Hepatocyte (in vitro differentiated cells): ENCODE results near the gene PGLYRP1. TPM values are rescaled to one million over a fixed set of nuclear protein-coding genes. Genes with fewer than 3 reads are reported as not detected.
A peak's percentile ranks its signal among the peaks of the same experiment; 100 is the strongest.

Experiments
- DNase-seq: peaks from one replicate; pipeline ENCODE4 v3.0.0-alpha.2; 2016; ENCODE audit warnings: low spot score
- H2AFZ ChIP-seq: fragments of 200-600 bp; sonication (generic); 2 replicates; pipeline ENCODE4 v1.6.0; 2016; ENCODE audit warnings: antibody characterized with exemption, mild to moderate bottlenecking
- H3K27ac ChIP-seq: fragments of 200-600 bp; sonication (generic); 2 replicates; pipeline ENCODE4 v1.5.1; 2016; ENCODE audit warnings: mild to moderate bottlenecking
- H3K27me3 ChIP-seq: fragments of 200-600 bp; sonication (generic); 2 replicates; pipeline ENCODE4 v1.6.1; 2016
- H3K36me3 ChIP-seq: fragments of 200-600 bp; sonication (generic); replicated peaks from 2 replicates; pipeline ENCODE4 v1.5.1; 2016; ENCODE audit warnings: low read depth; ENCODE audit not compliant: insufficient read depth
- H3K4me1 ChIP-seq: fragments of 200-600 bp; sonication (generic); 2 replicates; pipeline ENCODE4 v1.5.1; 2016; ENCODE audit warnings: mild to moderate bottlenecking, moderate library complexity; ENCODE audit not compliant: insufficient read depth
- H3K4me2 ChIP-seq: fragments of 200-600 bp; sonication (generic); 2 replicates; pipeline ENCODE4 v1.6.0; 2016
- H3K4me3 ChIP-seq: fragments of 200-600 bp; sonication (generic); 2 replicates; pipeline ENCODE4 v1.5.1; 2016; ENCODE audit warnings: mild to moderate bottlenecking
- H3K79me2 ChIP-seq: fragments of 200-600 bp; sonication (generic); 2 replicates; pipeline ENCODE4 v1.6.0; 2017; ENCODE audit warnings: mild to moderate bottlenecking
- H3K9me2 ChIP-seq: fragments of 200-600 bp; sonication (generic); replicated peaks from 2 replicates; pipeline ENCODE4 v1.6.0; 2017; ENCODE audit warnings: mild to moderate bottlenecking; ENCODE audit not compliant: insufficient read depth
- H3K9me3 ChIP-seq: fragments of 200-600 bp; sonication (generic); 2 replicates; pipeline ENCODE4 v1.5.1; 2016; ENCODE audit warnings: low read depth, mild to moderate bottlenecking
- H4K20me1 ChIP-seq: fragments of 200-600 bp; sonication (generic); 2 replicates; pipeline ENCODE4 v1.6.0; 2016; ENCODE audit warnings: mild to moderate bottlenecking; ENCODE audit not compliant: insufficient read depth, poor library complexity, severe bottlenecking
- EZH2 ChIP-seq: fragments of 200-600 bp; sonication (generic); IDR thresholded peaks from 2 replicates; pipeline ENCODE4 v1.6.1; 2016; ENCODE audit warnings: antibody characterized with exemption, mild to moderate bottlenecking, borderline replicate concordance
- EZH2phosphoT487 ChIP-seq: fragments of 200-600 bp; sonication (generic); IDR thresholded peaks from one replicate; pipeline ENCODE4 v1.6.1; 2018; ENCODE audit warnings: antibody characterized with exemption, mild to moderate bottlenecking, low read depth, moderate library complexity; ENCODE audit not compliant: unreplicated experiment, severe bottlenecking
- WGBS: methylation state at CpG from one replicate; pipeline ENCODE4 v1.1.6; 2016; ENCODE audit warnings: low lambda C conversion rate; ENCODE audit errors: missing lambda C conversion rate; 5-methylcytosine and 5-hydroxymethylcytosine counted together
- polyA plus RNA-seq: library from polyadenylated mRNA; unstranded; fragments of >200 nt; fragmentation: Nextera tagmentation; extraction: Ambion mirVana; gene quantifications from 2 replicates; pipeline ENCODE4 v1.2.1, GENCODE V29; 2016
- total RNA-seq: library from RNA; depleted of rRNA; stranded (reverse); fragments of >200 nt; gene quantifications from 2 replicates; pipeline ENCODE4 v1.2.3, GENCODE V29; 2014
- TF ChIP-seq, protein P1 (sequence below): fragments of 200-600 bp; sonication (generic); IDR thresholded peaks from 2 replicates; pipeline ENCODE4 v1.5.1; 2016; ENCODE audit warnings: antibody characterized with exemption, mild to moderate bottlenecking; ENCODE audit not compliant: poor library complexity

Gene PGLYRP1
- total and polyA plus RNA-seq, 2 experiments from 2014 or later: not detected

DNA sequence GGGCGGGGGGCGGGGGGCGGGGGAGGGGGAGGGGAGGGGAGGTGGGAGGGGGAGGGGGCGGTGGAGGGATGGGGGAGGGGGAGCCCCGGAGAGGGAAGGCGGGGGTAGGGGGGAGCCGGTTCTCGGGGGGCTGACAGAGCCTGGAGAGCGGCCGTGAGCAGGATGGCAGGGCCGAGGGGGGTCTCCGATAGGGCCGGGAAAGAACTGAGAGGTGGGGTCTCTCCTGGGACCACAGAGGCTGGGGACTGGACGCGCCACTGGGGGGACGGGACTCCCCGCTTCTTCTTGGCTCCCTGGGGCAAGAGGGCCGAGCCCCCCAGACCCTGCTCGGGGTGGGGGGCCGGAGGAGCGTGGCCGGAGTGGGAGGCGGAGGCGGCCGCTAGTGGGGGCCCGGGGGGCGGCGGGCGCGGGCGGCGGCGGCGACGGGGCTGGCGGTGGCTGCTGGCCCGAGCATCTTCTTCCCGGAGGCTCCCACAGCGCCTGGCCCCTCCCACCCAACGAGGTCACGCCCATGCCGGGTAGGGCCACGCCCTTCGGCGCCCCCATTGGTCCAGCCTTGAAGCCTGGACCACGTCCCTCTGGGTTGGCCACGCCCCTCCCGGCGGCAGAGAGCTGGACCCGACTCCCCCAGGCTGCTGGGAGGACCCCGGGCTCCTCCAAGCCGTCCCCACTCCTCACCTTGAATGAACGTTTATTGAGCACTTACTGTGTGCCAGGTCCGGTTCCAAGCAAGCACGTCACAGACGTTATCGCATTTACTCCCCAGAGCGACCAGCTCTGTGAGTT is 49.1 kb downstream of the PGLYRP1 start, which contains the start of gene NOVA2:
Gene NOVA2 (minus strand): TSS at position 313 of the 786 bp plus-strand sequence. CDS start 514 bp downstream, outside the sequence.
- Histone ChIP-seq H3K4me2 (peak within 1 kb of the TSS; percentile 80), H3K4me3 (no peak within 1 kb of the TSS), H3K9me3 (no peaks in the 10 kb centered on the region), H3K79me2 (no peaks in the 10 kb centered on the region), H3K27ac (no peak within 1 kb of the TSS), H3K27me3 (peaks cover 47% of the 10 kb centered on the region), H4K20me1 (no peaks in the 10 kb centered on the region), H3K36me3 (no peaks in the 10 kb centered on the region), H3K9me2 (no peaks in the 10 kb centered on the region), H2AFZ (no peak within 1 kb of the TSS), H3K4me1 (no peaks in the 10 kb centered on the region)
- WGBS: 26% methylated on average over 8 of the region's 58 CpGs
- DNase-seq: peak; percentile 70
- TF ChIP-seq EZH2phosphoT487 (no peak), EZH2 (peak; percentile 55)

DNA sequence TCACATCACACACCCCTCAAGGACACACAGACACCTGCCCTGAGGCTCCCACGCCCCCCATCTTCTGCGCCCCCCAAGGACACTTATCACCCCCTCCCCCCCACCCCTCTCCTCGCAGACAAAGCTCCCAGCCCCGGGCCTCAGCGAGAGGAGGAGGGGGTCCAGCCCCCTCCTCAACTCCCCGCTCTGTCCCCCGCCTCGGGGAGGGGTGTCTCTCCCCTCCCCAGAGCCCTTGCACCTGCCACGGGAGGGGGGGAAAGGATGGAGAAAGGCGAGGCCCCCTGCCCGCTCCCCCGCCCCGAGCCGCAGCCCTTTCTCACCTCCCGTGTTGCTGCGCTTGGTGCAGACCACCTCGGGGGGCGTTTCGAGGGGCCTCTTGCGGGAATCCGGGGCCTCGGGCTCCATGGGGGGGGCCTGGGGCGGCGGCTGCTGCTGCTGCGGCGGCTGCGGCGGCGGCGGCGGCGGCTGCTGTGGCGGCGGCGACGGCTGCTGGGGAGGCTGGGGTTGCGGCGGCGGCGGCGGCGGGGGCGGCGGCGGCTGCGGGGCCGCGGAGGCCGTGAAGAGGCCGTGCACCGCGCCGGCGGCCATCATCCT is 49.8 kb downstream of the PGLYRP1 start:
- peaks cover 49% of the 10 kb centered on the region for H3K27me3 ChIP-seq
- peak overlapping the region; percentile 68 for H3K4me2 ChIP-seq
- no peak overlapping the region for H3K4me3 ChIP-seq
- H3K79me2 ChIP-seq: no peaks in the 10 kb centered on the region
- no peaks in the 10 kb centered on the region for H3K4me1 ChIP-seq
- H3K9me3 ChIP-seq: no peaks in the 10 kb centered on the region
- H3K36me3 ChIP-seq: no peaks in the 10 kb centered on the region
- H2AFZ ChIP-seq: no peak overlapping the region
- WGBS: no CpG with 5 or more reads among the region's 54 CpGs
- peak; percentile 13 for DNase-seq
- no peak overlapping the region for H3K27ac ChIP-seq
- no peaks in the 10 kb centered on the region for H3K9me2 ChIP-seq
- TF ChIP-seq EZH2phosphoT487 (no peak), EZH2 (no peak)
- TF ChIP-seq, protein P1, sequence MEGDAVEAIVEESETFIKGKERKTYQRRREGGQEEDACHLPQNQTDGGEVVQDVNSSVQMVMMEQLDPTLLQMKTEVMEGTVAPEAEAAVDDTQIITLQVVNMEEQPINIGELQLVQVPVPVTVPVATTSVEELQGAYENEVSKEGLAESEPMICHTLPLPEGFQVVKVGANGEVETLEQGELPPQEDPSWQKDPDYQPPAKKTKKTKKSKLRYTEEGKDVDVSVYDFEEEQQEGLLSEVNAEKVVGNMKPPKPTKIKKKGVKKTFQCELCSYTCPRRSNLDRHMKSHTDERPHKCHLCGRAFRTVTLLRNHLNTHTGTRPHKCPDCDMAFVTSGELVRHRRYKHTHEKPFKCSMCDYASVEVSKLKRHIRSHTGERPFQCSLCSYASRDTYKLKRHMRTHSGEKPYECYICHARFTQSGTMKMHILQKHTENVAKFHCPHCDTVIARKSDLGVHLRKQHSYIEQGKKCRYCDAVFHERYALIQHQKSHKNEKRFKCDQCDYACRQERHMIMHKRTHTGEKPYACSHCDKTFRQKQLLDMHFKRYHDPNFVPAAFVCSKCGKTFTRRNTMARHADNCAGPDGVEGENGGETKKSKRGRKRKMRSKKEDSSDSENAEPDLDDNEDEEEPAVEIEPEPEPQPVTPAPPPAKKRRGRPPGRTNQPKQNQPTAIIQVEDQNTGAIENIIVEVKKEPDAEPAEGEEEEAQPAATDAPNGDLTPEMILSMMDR: no peak
- no peaks in the 10 kb centered on the region for H4K20me1 ChIP-seq

- H2AFZ ChIP-seq: no peak overlapping the region
- DNase-seq: no peak
- no peaks in the 10 kb centered on the region for H4K20me1 ChIP-seq
- no peaks in the 10 kb centered on the region for H3K4me1 ChIP-seq
- H3K9me2 ChIP-seq: no peaks in the 10 kb centered on the region
- TF ChIP-seq EZH2: no peak
- no peak for TF ChIP-seq EZH2phosphoT487
- TF ChIP-seq, protein P1: no peak
- no peaks in the 10 kb centered on the region for H3K9me3 ChIP-seq
- no peak overlapping the region for H3K4me3 ChIP-seq
- no peaks in the 10 kb centered on the region for H3K79me2 ChIP-seq
- peaks cover 54% of the 10 kb centered on the region for H3K27me3 ChIP-seq
- H3K4me2 ChIP-seq: no peak overlapping the region
- 49% methylated on average over 17 of the region's 18 CpGs for WGBS
- no peak overlapping the region for H3K27ac ChIP-seq
- no peaks in the 10 kb centered on the region for H3K36me3 ChIP-seq
These were observed 50.5 kb downstream of the PGLYRP1 start for GRCh38 chr19:45972081-45972946.
